OCI-M2 (cell line): ENCODE data around the gene TRIP11.

Source experiments
- DNase-seq: peaks from one replicate; lab custom pipeline; 2025; ENCODE audit not compliant: unreplicated experiment; lab: John Stamatoyannopoulos, UW

Gene TRIP11

GRCh38 chr14:91920526-91920925 lies 119.3 kb downstream of the TRIP11 start:
- DNase-seq, result no peak

GRCh38 chr14:91919814-91920213 lies 120.0 kb downstream of the TRIP11 start:
- DNase-seq, result no peak

- no peak for DNase-seq
Measured at GRCh38 chr14:91918186-91918883, 121.5 kb downstream of the TRIP11 start.
